ENCODE measurements around the gene RNF168.
"Not testable (repeated sequence)": the region's sequence is repeated elsewhere in the genome, so short reads cannot be mapped to it uniquely, and the experiment has no call there.

The RNF168 gene

GRCh38 chr3:196472286-196472685 is 31.3 kb downstream of the RNF168 start:
- no peak overlapping the region for H2AFZ ChIP-seq (ENCODE audit: low read length)
- no peak overlapping the region for H3K9ac ChIP-seq (ENCODE audit: low read depth, low read length, poor library complexity)
- H3K27ac ChIP-seq (replicated peaks; ENCODE audit: low read length): no peak overlapping the region
- H3K27me3 ChIP-seq (ENCODE audit: control insufficient read depth in 3 of 3, insufficient read depth in 3 of 3, low read depth in 1 of 3, low read length in 3 of 3): no peaks in the 10 kb centered on the region
- no peak overlapping the region for H2BK120ac ChIP-seq (ENCODE audit: low read depth, low read length)
- no peak overlapping the region for H3K4me3 ChIP-seq (ENCODE audit: low read length in 2 of 2)
- no peak overlapping the region for H4K8ac ChIP-seq (ENCODE audit: low read depth, low read length)
- no peak for DNase-seq (ENCODE audit: low spot score)
- H3K23ac ChIP-seq (ENCODE audit: low read depth, low read length, poor library complexity): no peak overlapping the region
- H2BK5ac ChIP-seq (ENCODE audit: low read length): no peak overlapping the region
- H2AK5ac ChIP-seq (ENCODE audit: low read depth, low read length): no peak overlapping the region
- no peaks in the 10 kb centered on the region for H3K4me1 ChIP-seq (ENCODE audit: control insufficient read depth in 2 of 2, insufficient read depth in 1 of 2, low read depth in 1 of 2, low read length in 2 of 2)
- no peak overlapping the region for H3K4ac ChIP-seq (ENCODE audit: low read length)
- no peak overlapping the region for H2BK12ac ChIP-seq (ENCODE audit: low read length)
- no peak overlapping the region for H3K18ac ChIP-seq (ENCODE audit: low read length)
- H3K4me2 ChIP-seq (ENCODE audit: insufficient read depth, low read length, poor library complexity, severe bottlenecking): no peak overlapping the region
- H4K91ac ChIP-seq (ENCODE audit: low read depth, low read length, poor library complexity): no peak overlapping the region
- peaks cover 22 to 85% of the 10 kb centered on the region in 2 donors for H3K36me3 ChIP-seq (replicated peaks in 1 of 2; ENCODE audit: control insufficient read depth in 2 of 2, insufficient read depth in 2 of 2, low read length in 2 of 2)
- no peaks in the 10 kb centered on the region for H3K9me3 ChIP-seq (replicated peaks in 1 of 2; ENCODE audit: control insufficient read depth in 2 of 2, insufficient read depth in 1 of 2, low read depth in 1 of 2, low read length in 2 of 2)
- no peaks in the 10 kb centered on the region for H3K79me1 ChIP-seq (ENCODE audit: low read depth, low read length)
- WGBS, 2 donors (ENCODE audit: extremely low coverage in 2 of 2, insufficient read length in 2 of 2, insufficient replicate concordance in 1 of 2): no CpG with 5 or more reads among the region's 8 CpGs
- no peak overlapping the region for H3K14ac ChIP-seq (ENCODE audit: low read length)
- no peak overlapping the region for H2BK15ac ChIP-seq (ENCODE audit: low read length)

DNA sequence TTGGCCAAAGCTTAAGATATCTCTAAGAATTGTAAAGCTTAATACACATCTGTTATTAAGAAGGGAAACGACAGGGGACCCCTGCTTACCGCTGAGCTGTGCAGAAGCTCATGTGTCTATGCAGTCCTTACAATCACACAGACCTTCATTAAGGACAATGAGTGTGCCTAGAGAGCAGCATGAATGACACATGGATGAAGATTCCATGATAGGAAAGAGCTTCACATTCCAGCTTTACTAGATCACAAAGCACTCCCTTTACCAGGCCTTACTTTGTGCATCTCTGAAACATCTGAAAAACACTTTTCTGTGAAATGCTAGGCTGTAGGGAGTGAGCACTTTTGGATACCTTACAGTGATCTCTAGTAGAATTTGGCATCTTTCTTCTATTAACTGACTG is 32.0 kb downstream of the RNF168 start:
- no peak overlapping the region for H4K8ac ChIP-seq (ENCODE audit: low read depth, low read length)
- no CpG with 5 or more reads among the region's 2 CpGs for WGBS, 2 donors (ENCODE audit: extremely low coverage in 2 of 2, insufficient read length in 2 of 2, insufficient replicate concordance in 1 of 2)
- H2BK15ac ChIP-seq (ENCODE audit: low read length): no peak overlapping the region
- H3K23ac ChIP-seq (ENCODE audit: low read depth, low read length, poor library complexity): no peak overlapping the region
- no peaks in the 10 kb centered on the region for H3K79me1 ChIP-seq (ENCODE audit: low read depth, low read length)
- peaks cover 22 to 77% of the 10 kb centered on the region in 2 donors for H3K36me3 ChIP-seq (replicated peaks in 1 of 2; ENCODE audit: control insufficient read depth in 2 of 2, insufficient read depth in 2 of 2, low read length in 2 of 2)
- no peak overlapping the region for H4K91ac ChIP-seq (ENCODE audit: low read depth, low read length, poor library complexity)
- no peak overlapping the region for H2AK5ac ChIP-seq (ENCODE audit: low read depth, low read length)
- H3K9me3 ChIP-seq (replicated peaks in 1 of 2; ENCODE audit: control insufficient read depth in 2 of 2, insufficient read depth in 1 of 2, low read depth in 1 of 2, low read length in 2 of 2): no peaks in the 10 kb centered on the region
- no peak overlapping the region for H2BK5ac ChIP-seq (ENCODE audit: low read length)
- H3K14ac ChIP-seq (ENCODE audit: low read length): no peak overlapping the region
- no peak overlapping the region for H3K4me3 ChIP-seq (ENCODE audit: low read length in 2 of 2)
- H3K27me3 ChIP-seq (ENCODE audit: control insufficient read depth in 3 of 3, insufficient read depth in 3 of 3, low read depth in 1 of 3, low read length in 3 of 3): no peaks in the 10 kb centered on the region
- no peak overlapping the region for H3K4ac ChIP-seq (ENCODE audit: low read length)
- H2BK120ac ChIP-seq (ENCODE audit: low read depth, low read length): no peak overlapping the region
- H3K4me2 ChIP-seq (ENCODE audit: insufficient read depth, low read length, poor library complexity, severe bottlenecking): no peak overlapping the region
- no peak overlapping the region for H2AFZ ChIP-seq (ENCODE audit: low read length)
- no peak overlapping the region for H3K18ac ChIP-seq (ENCODE audit: low read length)
- H3K27ac ChIP-seq (replicated peaks; ENCODE audit: low read length): no peak overlapping the region
- no peaks in the 10 kb centered on the region for H3K4me1 ChIP-seq (ENCODE audit: control insufficient read depth in 2 of 2, insufficient read depth in 1 of 2, low read depth in 1 of 2, low read length in 2 of 2)
- no peak overlapping the region for H3K9ac ChIP-seq (ENCODE audit: low read depth, low read length, poor library complexity)
- H2BK12ac ChIP-seq (ENCODE audit: low read length): no peak overlapping the region
- no peak for DNase-seq (ENCODE audit: low spot score)

DNA sequence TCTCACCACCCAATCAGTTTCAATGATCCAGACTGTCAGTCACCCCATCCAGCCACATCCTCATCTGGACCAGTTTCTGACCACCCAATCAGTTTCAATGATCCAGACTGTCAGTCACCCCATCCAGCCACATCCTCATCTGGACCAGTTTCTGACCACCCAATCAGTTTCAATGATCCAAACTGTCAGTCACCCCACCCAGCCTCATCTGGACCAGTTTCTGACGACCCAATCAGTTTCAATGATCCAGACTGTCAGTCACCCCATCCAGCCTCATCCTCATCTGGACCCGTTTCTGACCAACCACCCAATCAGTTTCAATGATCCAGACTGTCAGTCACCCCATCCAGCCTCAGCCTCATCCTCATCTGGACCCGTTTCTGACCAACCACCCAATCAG is 33.4 kb downstream of the RNF168 start:
- H3K27ac ChIP-seq (replicated peaks; ENCODE audit: low read length); H4K8ac ChIP-seq (ENCODE audit: low read depth, low read length); H2BK15ac ChIP-seq (ENCODE audit: low read length); H3K79me1 ChIP-seq (ENCODE audit: low read depth, low read length); H3K4me1 ChIP-seq (ENCODE audit: control insufficient read depth in 2 of 2, insufficient read depth in 1 of 2, low read depth in 1 of 2, low read length in 2 of 2); H4K91ac ChIP-seq (ENCODE audit: low read depth, low read length, poor library complexity); H3K9me3 ChIP-seq (replicated peaks in 1 of 2; ENCODE audit: control insufficient read depth in 2 of 2, insufficient read depth in 1 of 2, low read depth in 1 of 2, low read length in 2 of 2); H3K23ac ChIP-seq (ENCODE audit: low read depth, low read length, poor library complexity); H2BK5ac ChIP-seq (ENCODE audit: low read length); H3K9ac ChIP-seq (ENCODE audit: low read depth, low read length, poor library complexity); H3K27me3 ChIP-seq (ENCODE audit: control insufficient read depth in 3 of 3, insufficient read depth in 3 of 3, low read depth in 1 of 3, low read length in 3 of 3); H2AFZ ChIP-seq (ENCODE audit: low read length); H2AK5ac ChIP-seq (ENCODE audit: low read depth, low read length); H3K18ac ChIP-seq (ENCODE audit: low read length); H3K4ac ChIP-seq (ENCODE audit: low read length); H3K4me3 ChIP-seq (ENCODE audit: low read length in 2 of 2); H3K14ac ChIP-seq (ENCODE audit: low read length); DNase-seq (ENCODE audit: low spot score); H2BK120ac ChIP-seq (ENCODE audit: low read depth, low read length); H2BK12ac ChIP-seq (ENCODE audit: low read length); H3K4me2 ChIP-seq (ENCODE audit: insufficient read depth, low read length, poor library complexity, severe bottlenecking): not testable (repeated sequence)
- no CpG with 5 or more reads among the region's 3 CpGs for WGBS, 2 donors (ENCODE audit: extremely low coverage in 2 of 2, insufficient read length in 2 of 2, insufficient replicate concordance in 1 of 2)
- peaks cover 22 to 71% of the 10 kb centered on the region in 2 donors for H3K36me3 ChIP-seq (replicated peaks in 1 of 2; ENCODE audit: control insufficient read depth in 2 of 2, insufficient read depth in 2 of 2, low read length in 2 of 2)

DNA sequence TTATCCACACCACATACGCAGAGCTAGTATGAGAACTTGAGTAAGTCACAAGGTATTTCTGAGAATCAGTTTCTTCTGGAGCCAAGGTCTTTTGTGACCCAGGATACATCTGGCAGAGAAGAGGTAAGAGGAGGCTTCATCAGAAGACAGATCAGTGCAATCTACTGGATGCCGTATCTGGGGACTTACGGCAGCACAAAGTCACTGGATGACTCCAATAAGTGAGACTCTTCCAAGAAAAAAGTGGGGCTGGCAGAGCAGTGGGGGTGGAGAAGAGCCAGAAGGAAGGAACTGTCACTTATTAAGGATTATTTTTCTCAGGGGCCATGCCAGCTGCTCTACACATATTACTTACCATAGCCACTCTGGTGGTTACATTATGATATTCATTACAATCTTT is 39.8 kb downstream of the RNF168 start:
- WGBS, 2 donors (ENCODE audit: extremely low coverage in 2 of 2, insufficient read length in 2 of 2, insufficient replicate concordance in 1 of 2): no CpG with 5 or more reads among the region's 3 CpGs

More for the DNA sequence above, 39.8 kb downstream of the RNF168 start:
- H2BK5ac ChIP-seq (ENCODE audit: low read length): no peak overlapping the region
- H2AFZ ChIP-seq (ENCODE audit: low read length): no peak overlapping the region
- no peaks in the 10 kb centered on the region for H3K9me3 ChIP-seq (replicated peaks in 1 of 2; ENCODE audit: control insufficient read depth in 2 of 2, insufficient read depth in 1 of 2, low read depth in 1 of 2, low read length in 2 of 2)
- no peak overlapping the region for H3K18ac ChIP-seq (ENCODE audit: low read length)
- H3K4me1 ChIP-seq (ENCODE audit: control insufficient read depth in 2 of 2, insufficient read depth in 1 of 2, low read depth in 1 of 2, low read length in 2 of 2): no peaks in the 10 kb centered on the region
- H3K4ac ChIP-seq (ENCODE audit: low read length): no peak overlapping the region
- no peaks in the 10 kb centered on the region for H3K27me3 ChIP-seq (ENCODE audit: control insufficient read depth in 3 of 3, insufficient read depth in 3 of 3, low read depth in 1 of 3, low read length in 3 of 3)
- no peak overlapping the region for H3K14ac ChIP-seq (ENCODE audit: low read length)
- no peak overlapping the region for H2BK120ac ChIP-seq (ENCODE audit: low read depth, low read length)
- peaks cover 0 to 16% of the 10 kb centered on the region in 2 donors for H3K36me3 ChIP-seq (replicated peaks in 1 of 2; ENCODE audit: control insufficient read depth in 2 of 2, insufficient read depth in 2 of 2, low read length in 2 of 2)
- no peak overlapping the region for H2AK5ac ChIP-seq (ENCODE audit: low read depth, low read length)
- H3K9ac ChIP-seq (ENCODE audit: low read depth, low read length, poor library complexity): no peak overlapping the region
- H4K8ac ChIP-seq (ENCODE audit: low read depth, low read length): no peak overlapping the region
- no peak overlapping the region for H2BK12ac ChIP-seq (ENCODE audit: low read length)
- H3K4me2 ChIP-seq (ENCODE audit: insufficient read depth, low read length, poor library complexity, severe bottlenecking): no peak overlapping the region
- no peaks in the 10 kb centered on the region for H3K79me1 ChIP-seq (ENCODE audit: low read depth, low read length)
- no peak overlapping the region for H3K4me3 ChIP-seq (ENCODE audit: low read length in 2 of 2)
- no peak overlapping the region for H2BK15ac ChIP-seq (ENCODE audit: low read length)
- H3K23ac ChIP-seq (ENCODE audit: low read depth, low read length, poor library complexity): no peak overlapping the region
- no peak for DNase-seq (ENCODE audit: low spot score)
- no peak overlapping the region for H4K91ac ChIP-seq (ENCODE audit: low read depth, low read length, poor library complexity)
- H3K27ac ChIP-seq (replicated peaks; ENCODE audit: low read length): no peak overlapping the region
